Measurements from ENCODE around the gene KCNIP3. TPM values are rescaled to one million over a fixed set of nuclear protein-coding genes. Genes with fewer than 3 reads are reported as not detected.

Gene KCNIP3
- total RNA-seq, 1 experiment from 2014 or later, result not detected

- Histone ChIP-seq H3K9me3 (ENCODE audit: low read length) (no peaks in the 10 kb centered on the region), H3K9ac (ENCODE audit: low read length) (no peak overlapping the region), H2AFZ (ENCODE audit: low read length) (no peak overlapping the region), H3K9me2 (replicated peaks; ENCODE audit: insufficient read depth, low read length) (no peaks in the 10 kb centered on the region), H4K20me1 (ENCODE audit: insufficient read depth, low read depth, low read length) (no peaks in the 10 kb centered on the region), H3K27ac (ENCODE audit: low read length) (no peak overlapping the region), H3K4me2 (ENCODE audit: low read depth, low read length, poor library complexity, severe bottlenecking) (no peak overlapping the region), H3K4me1 (ENCODE audit: low read length) (no peaks in the 10 kb centered on the region), H3K36me3 (ENCODE audit: insufficient read depth, low read length) (no peaks in the 10 kb centered on the region), H3K4me3 (ENCODE audit: low read length) (no peak overlapping the region), H3K79me2 (ENCODE audit: low read length) (no peaks in the 10 kb centered on the region), H3K27me3 (ENCODE audit: low read length) (no peaks in the 10 kb centered on the region)
- DNase-seq, result peak; percentile 68
Observed at GRCh38 chr2:95323347-95324155, 26.4 kb downstream of the KCNIP3 start.

GRCh38 chr2:95325026-95325425 lies 27.9 kb downstream of the KCNIP3 start:
- Histone ChIP-seq H3K79me2 (ENCODE audit: low read length) (no peaks in the 10 kb centered on the region), H3K4me2 (ENCODE audit: low read depth, low read length, poor library complexity, severe bottlenecking) (no peak overlapping the region), H3K36me3 (ENCODE audit: insufficient read depth, low read length) (no peaks in the 10 kb centered on the region), H3K4me1 (ENCODE audit: low read length) (no peaks in the 10 kb centered on the region), H3K9ac (ENCODE audit: low read length) (no peak overlapping the region), H3K4me3 (ENCODE audit: low read length) (no peak overlapping the region), H2AFZ (ENCODE audit: low read length) (no peak overlapping the region), H3K27ac (ENCODE audit: low read length) (no peak overlapping the region), H3K27me3 (ENCODE audit: low read length) (no peaks in the 10 kb centered on the region), H3K9me3 (ENCODE audit: low read length) (no peaks in the 10 kb centered on the region), H3K9me2 (replicated peaks; ENCODE audit: insufficient read depth, low read length) (no peaks in the 10 kb centered on the region), H4K20me1 (ENCODE audit: insufficient read depth, low read depth, low read length) (no peaks in the 10 kb centered on the region)
- DNase-seq, result no peak

GRCh38 chr2:95325590-95326432 lies 28.7 kb downstream of the KCNIP3 start:
- H3K4me1 ChIP-seq (ENCODE audit: low read length), result no peaks in the 10 kb centered on the region
- no peak overlapping the region for H3K9ac ChIP-seq (ENCODE audit: low read length)
- no peak for DNase-seq
- no peaks in the 10 kb centered on the region for H3K27me3 ChIP-seq (ENCODE audit: low read length)
- H2AFZ ChIP-seq (ENCODE audit: low read length), result no peak overlapping the region
- no peaks in the 10 kb centered on the region for H3K9me3 ChIP-seq (ENCODE audit: low read length)
- no peaks in the 10 kb centered on the region for H3K9me2 ChIP-seq (replicated peaks; ENCODE audit: insufficient read depth, low read length)
- H3K4me2 ChIP-seq (ENCODE audit: low read depth, low read length, poor library complexity, severe bottlenecking), result no peak overlapping the region
- H3K36me3 ChIP-seq (ENCODE audit: insufficient read depth, low read length), result no peaks in the 10 kb centered on the region
- no peaks in the 10 kb centered on the region for H4K20me1 ChIP-seq (ENCODE audit: insufficient read depth, low read depth, low read length)
- no peak overlapping the region for H3K4me3 ChIP-seq (ENCODE audit: low read length)
- no peaks in the 10 kb centered on the region for H3K79me2 ChIP-seq (ENCODE audit: low read length)
- no peak overlapping the region for H3K27ac ChIP-seq (ENCODE audit: low read length)

- H3K79me2 ChIP-seq (ENCODE audit: low read length), result no peaks in the 10 kb centered on the region
- DNase-seq, result no peak
- H4K20me1 ChIP-seq (ENCODE audit: insufficient read depth, low read depth, low read length), result no peaks in the 10 kb centered on the region
- no peaks in the 10 kb centered on the region for H3K4me1 ChIP-seq (ENCODE audit: low read length)
- H3K9me2 ChIP-seq (replicated peaks; ENCODE audit: insufficient read depth, low read length), result no peaks in the 10 kb centered on the region
- no peaks in the 10 kb centered on the region for H3K36me3 ChIP-seq (ENCODE audit: insufficient read depth, low read length)
- H3K9ac ChIP-seq (ENCODE audit: low read length), result no peak overlapping the region
- H3K27me3 ChIP-seq (ENCODE audit: low read length), result no peaks in the 10 kb centered on the region
- no peak overlapping the region for H3K4me3 ChIP-seq (ENCODE audit: low read length)
- no peaks in the 10 kb centered on the region for H3K9me3 ChIP-seq (ENCODE audit: low read length)
- H3K27ac ChIP-seq (ENCODE audit: low read length), result no peak overlapping the region
- no peak overlapping the region for H3K4me2 ChIP-seq (ENCODE audit: low read depth, low read length, poor library complexity, severe bottlenecking)
- H2AFZ ChIP-seq (ENCODE audit: low read length), result no peak overlapping the region
Observed at GRCh38 chr2:95326433-95327140, 29.4 kb downstream of the KCNIP3 start.

GRCh38 chr2:95327861-95328260 lies 30.7 kb downstream of the KCNIP3 start:
- Histone ChIP-seq H3K9ac (ENCODE audit: low read length) (no peak overlapping the region), H3K9me2 (replicated peaks; ENCODE audit: insufficient read depth, low read length) (no peaks in the 10 kb centered on the region), H4K20me1 (ENCODE audit: insufficient read depth, low read depth, low read length) (no peaks in the 10 kb centered on the region), H3K27me3 (ENCODE audit: low read length) (no peaks in the 10 kb centered on the region), H3K27ac (ENCODE audit: low read length) (no peak overlapping the region), H3K4me3 (ENCODE audit: low read length) (no peak overlapping the region), H3K36me3 (ENCODE audit: insufficient read depth, low read length) (no peaks in the 10 kb centered on the region), H3K4me2 (ENCODE audit: low read depth, low read length, poor library complexity, severe bottlenecking) (no peak overlapping the region), H2AFZ (ENCODE audit: low read length) (no peak overlapping the region), H3K79me2 (ENCODE audit: low read length) (no peaks in the 10 kb centered on the region), H3K4me1 (ENCODE audit: low read length) (no peaks in the 10 kb centered on the region), H3K9me3 (ENCODE audit: low read length) (no peaks in the 10 kb centered on the region)
- DNase-seq, result no peak

GRCh38 chr2:95328358-95329125 lies 31.4 kb downstream of the KCNIP3 start:
- no peaks in the 10 kb centered on the region for H3K79me2 ChIP-seq (ENCODE audit: low read length)
- no peak overlapping the region for H3K4me2 ChIP-seq (ENCODE audit: low read depth, low read length, poor library complexity, severe bottlenecking)
- no peaks in the 10 kb centered on the region for H3K9me3 ChIP-seq (ENCODE audit: low read length)
- no peak overlapping the region for H3K4me3 ChIP-seq (ENCODE audit: low read length)
- no peaks in the 10 kb centered on the region for H3K36me3 ChIP-seq (ENCODE audit: insufficient read depth, low read length)
- no peaks in the 10 kb centered on the region for H3K27me3 ChIP-seq (ENCODE audit: low read length)
- no peaks in the 10 kb centered on the region; the same call in 1 of the 2 replicates for H3K4me1 ChIP-seq (ENCODE audit: low read length)
- DNase-seq, result no peak
- no peak overlapping the region for H3K9ac ChIP-seq (ENCODE audit: low read length)
- H3K9me2 ChIP-seq (replicated peaks; ENCODE audit: insufficient read depth, low read length), result no peaks in the 10 kb centered on the region
- no peak overlapping the region for H3K27ac ChIP-seq (ENCODE audit: low read length)
- no peak overlapping the region for H2AFZ ChIP-seq (ENCODE audit: low read length)
- no peaks in the 10 kb centered on the region for H4K20me1 ChIP-seq (ENCODE audit: insufficient read depth, low read depth, low read length)

- Histone ChIP-seq H3K27ac (ENCODE audit: low read length) (no peak overlapping the region), H3K9ac (ENCODE audit: low read length) (no peak overlapping the region), H2AFZ (ENCODE audit: low read length) (no peak overlapping the region), H4K20me1 (ENCODE audit: insufficient read depth, low read depth, low read length) (no peaks in the 10 kb centered on the region), H3K4me2 (ENCODE audit: low read depth, low read length, poor library complexity, severe bottlenecking) (no peak overlapping the region), H3K36me3 (ENCODE audit: insufficient read depth, low read length) (no peaks in the 10 kb centered on the region), H3K4me1 (ENCODE audit: low read length) (peaks cover 8% of the 10 kb centered on the region), H3K4me3 (ENCODE audit: low read length) (no peak overlapping the region), H3K9me2 (replicated peaks; ENCODE audit: insufficient read depth, low read length) (no peaks in the 10 kb centered on the region), H3K27me3 (ENCODE audit: low read length) (no peaks in the 10 kb centered on the region), H3K79me2 (ENCODE audit: low read length) (no peaks in the 10 kb centered on the region), H3K9me3 (ENCODE audit: low read length) (no peaks in the 10 kb centered on the region)
- no peak for DNase-seq
Observed at GRCh38 chr2:95329401-95329800, 32.3 kb downstream of the KCNIP3 start.

All from Karpas-422 (cell line).